Measurements from ENCODE around the gene USP43. TPM values are rescaled to one million over a fixed set of nuclear protein-coding genes. Genes with fewer than 3 reads are reported as not detected.

USP43 gene
- total and polyA plus RNA-seq, 10 of the 15 experiments (the other 5 are each of a cell fraction or from before 2014, with no cell fraction given): 0.94 TPM; not detected in 9

- no peaks in the 10 kb centered on the region for H3K4me1 ChIP-seq (ENCODE audit: control insufficient read depth, insufficient read depth, low read length)
- intact Hi-C loops (cut with micrococcal nuclease; ENCODE audit: unreplicated experiment): no loop called here
- H3K36me3 ChIP-seq (ENCODE audit: control insufficient read depth in 2 of 2, insufficient read depth in 2 of 2, low read length in 1 of 2): no peaks in the 10 kb centered on the region
- no peak overlapping the region for H3K9ac ChIP-seq (ENCODE audit: control insufficient read depth, insufficient read depth, low read length)
- no peak overlapping the region for H3K27ac ChIP-seq (ENCODE audit: control insufficient read depth, insufficient read depth)
- no peak overlapping the region for H2AFZ ChIP-seq (ENCODE audit: control insufficient read depth, low read depth, low read length)
- ChIA-PET RAD21 (ENCODE audit: unreplicated experiment) (no interaction called here), SMC1A (ENCODE audit: uncharacterized antibody, unreplicated experiment) (no interaction called here), POLR2A (no interaction called here), CTCF (no interaction called here)
- no peak overlapping the region for H3K4me2 ChIP-seq (ENCODE audit: control insufficient read depth, insufficient read depth)
- FAIRE-seq: no peak
- no peaks in the 10 kb centered on the region for H3K27me3 ChIP-seq (replicated peaks in 1 of 2; ENCODE audit: control insufficient read depth in 2 of 2, insufficient read depth in 2 of 2, low read length in 1 of 2)
- no peaks in the 10 kb centered on the region for H3K79me2 ChIP-seq (ENCODE audit: control insufficient read depth, insufficient read depth, low read length)
- no TSS peak for BruUV-seq (replicated peaks)
- ATAC-seq: no peak
- TF ChIP-seq TCF12 (IDR thresholded peaks at IDR 0.05; ENCODE audit: low read depth, low read length) (no peak), NFYB (IDR thresholded peaks at IDR 0.05; ENCODE audit: insufficient read depth, low read depth, low read length) (no peak), CHD4 (IDR thresholded peaks at IDR 0.05) (no peak), GABPA (IDR thresholded peaks at IDR 0.05; ENCODE audit: low read depth) (no peak)
- H4K20me1 ChIP-seq (ENCODE audit: control insufficient read depth, insufficient read depth): no peaks in the 10 kb centered on the region
- in situ Hi-C loops (cut with MboI): loop anchor here (5.0 kb wide), 1 partner anchor 51 kb away; no protein-coding TSS in a partner anchor
- DNase-seq (ENCODE audit: low read depth, low spot score): no peak
- WGBS (ENCODE audit: insufficient coverage, insufficient replicate concordance, low lambda C conversion rate, missing lambda C conversion rate): 35% methylated on average over 20 of the region's 20 CpGs
- H3K4me3 ChIP-seq: no peak overlapping the region
- no peaks in the 10 kb centered on the region for H3K9me3 ChIP-seq (replicated peaks; ENCODE audit: control insufficient read depth, insufficient read depth, low read length)
These were observed 55.6 kb downstream of the USP43 start for GRCh38 chr17:9700754-9701476.

- in situ Hi-C loops (cut with MboI): loop anchor here (5.0 kb wide), 1 partner anchor 50 kb away; no protein-coding TSS in a partner anchor
- DNase-seq (ENCODE audit: low read depth, low spot score): no peak
- Histone ChIP-seq H3K27me3 (replicated peaks in 1 of 2; ENCODE audit: control insufficient read depth in 2 of 2, insufficient read depth in 2 of 2, low read length in 1 of 2) (no peaks in the 10 kb centered on the region), H4K20me1 (ENCODE audit: control insufficient read depth, insufficient read depth) (no peaks in the 10 kb centered on the region), H3K4me2 (ENCODE audit: control insufficient read depth, insufficient read depth) (no peak overlapping the region), H3K79me2 (ENCODE audit: control insufficient read depth, insufficient read depth, low read length) (no peaks in the 10 kb centered on the region), H3K9ac (ENCODE audit: control insufficient read depth, insufficient read depth, low read length) (no peak overlapping the region), H3K27ac (ENCODE audit: control insufficient read depth, insufficient read depth) (no peak overlapping the region), H3K4me3 (no peak overlapping the region), H3K36me3 (ENCODE audit: control insufficient read depth in 2 of 2, insufficient read depth in 2 of 2, low read length in 1 of 2) (no peaks in the 10 kb centered on the region), H3K4me1 (ENCODE audit: control insufficient read depth, insufficient read depth, low read length) (no peaks in the 10 kb centered on the region), H3K9me3 (replicated peaks; ENCODE audit: control insufficient read depth, insufficient read depth, low read length) (no peaks in the 10 kb centered on the region), H2AFZ (ENCODE audit: control insufficient read depth, low read depth, low read length) (no peak overlapping the region)
- intact Hi-C loops (cut with micrococcal nuclease; ENCODE audit: unreplicated experiment): no loop called here
- ChIA-PET CTCF (interaction anchor here (0.6 to 0.7 kb wide), 2 partner anchors 9 to 503 kb away, joined by 3 to 4 read pairs; no protein-coding TSS in a partner anchor), POLR2A (no interaction called here), SMC1A (ENCODE audit: uncharacterized antibody, unreplicated experiment) (no interaction called here), RAD21 (ENCODE audit: unreplicated experiment) (no interaction called here)
- 40% methylated on average over 9 of the region's 9 CpGs for WGBS (ENCODE audit: insufficient coverage, insufficient replicate concordance, low lambda C conversion rate, missing lambda C conversion rate)
- no peak for ATAC-seq
- BruUV-seq (replicated peaks): no TSS peak
- FAIRE-seq: no peak
- TF ChIP-seq KAT2A (conservative IDR thresholded peaks at IDR 0.05; ENCODE audit: control insufficient read depth, low read depth, low read length) (no peak), SIX5 (IDR thresholded peaks at IDR 0.05; ENCODE audit: low read depth, low read length, severe bottlenecking) (no peak), NR2F1 (conservative IDR thresholded peaks at IDR 0.05) (no peak), SUPT20H (IDR thresholded peaks at IDR 0.05; ENCODE audit: borderline replicate concordance, control insufficient read depth, low read depth, low read length) (no peak), IKZF1 (conservative IDR thresholded peaks at IDR 0.05) (no peak), FOXK2 (IDR thresholded peaks at IDR 0.05) (no peak), SMAD1 (IDR thresholded peaks at IDR 0.05; ENCODE audit: low read depth, partially characterized antibody) (no peak), RAD21 (IDR thresholded peaks at IDR 0.05; ENCODE audit: insufficient read depth, low read depth, low read length) (no peak), NFXL1 (IDR thresholded peaks at IDR 0.05; ENCODE audit: borderline replicate concordance) (no peak), ZBED1 (IDR thresholded peaks at IDR 0.05; ENCODE audit: borderline replicate concordance) (no peak), RFX5 (IDR thresholded peaks at IDR 0.05; ENCODE audit: low read depth, low read length) (no peak), SRF (IDR thresholded peaks at IDR 0.05; ENCODE audit: low read depth in 2 of 2, low read length in 2 of 2) (no peak), TAF1 (IDR thresholded peaks at IDR 0.05; ENCODE audit: borderline replicate concordance, low read depth, low read length) (no peak), BCL11A (IDR thresholded peaks at IDR 0.05; ENCODE audit: low read depth, low read length) (no peak)
- TF ChIP-seq, protein P1, sequence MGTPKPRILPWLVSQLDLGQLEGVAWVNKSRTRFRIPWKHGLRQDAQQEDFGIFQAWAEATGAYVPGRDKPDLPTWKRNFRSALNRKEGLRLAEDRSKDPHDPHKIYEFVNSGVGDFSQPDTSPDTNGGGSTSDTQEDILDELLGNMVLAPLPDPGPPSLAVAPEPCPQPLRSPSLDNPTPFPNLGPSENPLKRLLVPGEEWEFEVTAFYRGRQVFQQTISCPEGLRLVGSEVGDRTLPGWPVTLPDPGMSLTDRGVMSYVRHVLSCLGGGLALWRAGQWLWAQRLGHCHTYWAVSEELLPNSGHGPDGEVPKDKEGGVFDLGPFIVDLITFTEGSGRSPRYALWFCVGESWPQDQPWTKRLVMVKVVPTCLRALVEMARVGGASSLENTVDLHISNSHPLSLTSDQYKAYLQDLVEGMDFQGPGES (IDR thresholded peaks at IDR 0.05): no peak
These were observed 57.2 kb downstream of the USP43 start for GRCh38 chr17:9702482-9702881.
